Measurements from ENCODE around the gene RNF217.
"Not testable (repeated sequence)": the region's sequence is repeated elsewhere in the genome, so short reads cannot be mapped to it uniquely, and the experiment has no call there.

RNF217 gene

GRCh38 chr6:124961777-124962638 lies at the start of gene RNF217:
RNF217 (plus strand) TSS chr6:124962437; CDS start chr6:124962545, 108 bp downstream.
- peak; percentile 28 for DNase-seq

- DNase-seq: no peak
Observed at GRCh38 chr6:124913056-124913455, 49.2 kb upstream of the RNF217 start.

GRCh38 chr6:124917769-124918168 lies 44.5 kb upstream of the RNF217 start:
- no peak for DNase-seq

- DNase-seq: not testable (repeated sequence)
Observed at GRCh38 chr6:124919703-124920102, 42.5 kb upstream of the RNF217 start.

GRCh38 chr6:124924333-124924759 lies 37.9 kb upstream of the RNF217 start:
- DNase-seq: no peak

- DNase-seq: no peak
Observed at GRCh38 chr6:124926435-124926834, 35.8 kb upstream of the RNF217 start.

GRCh38 chr6:124927806-124928205 lies 34.4 kb upstream of the RNF217 start:
- no peak for DNase-seq

- no peak for DNase-seq
Observed at GRCh38 chr6:124928851-124929250, 33.4 kb upstream of the RNF217 start.

- no peak for DNase-seq
Observed at GRCh38 chr6:124937645-124938044, 24.6 kb upstream of the RNF217 start.

- DNase-seq: no peak
Observed at GRCh38 chr6:124941259-124941658, 21.0 kb upstream of the RNF217 start.

- DNase-seq: no peak
Observed at GRCh38 chr6:124943658-124944057, 18.6 kb upstream of the RNF217 start.

GRCh38 chr6:124947971-124948451 lies 14.2 kb upstream of the RNF217 start:
- DNase-seq: no peak

- no peak for DNase-seq
Observed at GRCh38 chr6:124949706-124950105, 12.5 kb upstream of the RNF217 start.

- no peak for DNase-seq
Observed at GRCh38 chr6:124953808-124954207, 8.4 kb upstream of the RNF217 start.

- DNase-seq: no peak
Observed at GRCh38 chr6:124955108-124955856, 7.0 kb upstream of the RNF217 start.

GRCh38 chr6:124956018-124956417 lies 6.2 kb upstream of the RNF217 start:
- no peak for DNase-seq

GRCh38 chr6:124958149-124958548 lies 4.1 kb upstream of the RNF217 start:
- DNase-seq: no peak

- DNase-seq: no peak
Observed at GRCh38 chr6:124958759-124959354, 3.4 kb upstream of the RNF217 start.

- DNase-seq: no peak
Observed at GRCh38 chr6:124960757-124961463, 1.3 kb upstream of the RNF217 start.

GRCh38 chr6:124961464-124961776 lies 817 bp upstream of the RNF217 start:
- DNase-seq: no peak

- DNase-seq: peak; percentile 12
Observed at GRCh38 chr6:124962639-124963415, 590 bp downstream of the RNF217 start.

GRCh38 chr6:124963416-124963785 lies 1.2 kb downstream of the RNF217 start:
- DNase-seq: no peak
